Astrocyte (in vitro differentiated cells and primary cell): ENCODE data around the gene FAM110D.

Experiments used
- EZH2 ChIP-seq: IDR thresholded peaks from 2 replicates; pipeline ENCODE4 v1.6.1; 2012; ENCODE audit warnings: mild to moderate bottlenecking, low read length, inconsistent platforms; ENCODE audit not compliant: insufficient read depth
- TF ChIP-seq, protein P1 (sequence below): IDR thresholded peaks from 2 replicates; pipeline ENCODE4 v1.5.1; 2011; ENCODE audit warnings: low read depth, mild to moderate bottlenecking, inconsistent platforms, low read length, moderate library complexity; ENCODE audit not compliant: insufficient read depth

DNA sequence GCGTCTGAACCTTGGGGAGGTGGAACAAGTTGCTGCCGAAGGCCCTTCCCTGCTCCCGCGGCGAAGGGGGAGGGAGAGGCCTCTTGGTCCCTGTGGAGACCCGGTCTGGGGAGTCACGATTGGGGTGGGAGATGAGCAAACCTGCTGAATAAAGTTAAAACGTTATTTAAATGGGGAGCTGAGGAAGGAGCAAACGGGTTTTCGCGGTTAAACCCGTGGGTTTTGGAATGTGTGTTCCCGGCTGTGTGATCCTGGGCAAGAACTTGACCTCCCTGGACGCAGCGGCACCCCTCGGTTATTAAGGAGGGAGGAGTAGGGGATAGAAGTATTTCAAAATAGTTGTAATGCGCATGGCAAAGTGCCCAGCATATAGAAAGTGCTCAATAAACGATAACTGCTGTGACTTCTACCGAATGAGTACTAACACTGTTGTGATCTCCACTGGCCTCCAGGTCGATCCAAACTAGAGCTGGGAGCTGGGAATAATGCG lies 3.4 kb downstream of the FAM110D start:
- TF ChIP-seq, protein P1, sequence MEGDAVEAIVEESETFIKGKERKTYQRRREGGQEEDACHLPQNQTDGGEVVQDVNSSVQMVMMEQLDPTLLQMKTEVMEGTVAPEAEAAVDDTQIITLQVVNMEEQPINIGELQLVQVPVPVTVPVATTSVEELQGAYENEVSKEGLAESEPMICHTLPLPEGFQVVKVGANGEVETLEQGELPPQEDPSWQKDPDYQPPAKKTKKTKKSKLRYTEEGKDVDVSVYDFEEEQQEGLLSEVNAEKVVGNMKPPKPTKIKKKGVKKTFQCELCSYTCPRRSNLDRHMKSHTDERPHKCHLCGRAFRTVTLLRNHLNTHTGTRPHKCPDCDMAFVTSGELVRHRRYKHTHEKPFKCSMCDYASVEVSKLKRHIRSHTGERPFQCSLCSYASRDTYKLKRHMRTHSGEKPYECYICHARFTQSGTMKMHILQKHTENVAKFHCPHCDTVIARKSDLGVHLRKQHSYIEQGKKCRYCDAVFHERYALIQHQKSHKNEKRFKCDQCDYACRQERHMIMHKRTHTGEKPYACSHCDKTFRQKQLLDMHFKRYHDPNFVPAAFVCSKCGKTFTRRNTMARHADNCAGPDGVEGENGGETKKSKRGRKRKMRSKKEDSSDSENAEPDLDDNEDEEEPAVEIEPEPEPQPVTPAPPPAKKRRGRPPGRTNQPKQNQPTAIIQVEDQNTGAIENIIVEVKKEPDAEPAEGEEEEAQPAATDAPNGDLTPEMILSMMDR: no peak
- TF ChIP-seq EZH2: no peak
